T follicular helper cell (primary cell): ENCODE data around the gene REXO5.
"Not testable (repeated sequence)": the region's sequence is repeated elsewhere in the genome, so short reads cannot be mapped to it uniquely, and the experiment has no call there.

Source experiments
- DNase-seq: peaks from one replicate; pipeline ENCODE4 v3.0.0-alpha.2; 2020; ENCODE audit warnings: low read depth

The REXO5 gene

GRCh38 chr16:20799599-20799998 is 6.7 kb upstream of the REXO5 start:
- DNase-seq, result no peak

- DNase-seq, result no peak
These were observed 5.0 kb upstream of the REXO5 start for GRCh38 chr16:20801278-20801677.

GRCh38 chr16:20803192-20803560 is 3.2 kb upstream of the REXO5 start:
- DNase-seq, result no peak

GRCh38 chr16:20803561-20804214 is 2.6 kb upstream of the REXO5 start:
- no peak for DNase-seq

- DNase-seq, result not testable (repeated sequence)
These were observed 601 bp upstream of the REXO5 start for GRCh38 chr16:20805684-20806167.

GRCh38 chr16:20807862-20808261 is 1.5 kb downstream of the REXO5 start:
- DNase-seq, result no peak

DNA sequence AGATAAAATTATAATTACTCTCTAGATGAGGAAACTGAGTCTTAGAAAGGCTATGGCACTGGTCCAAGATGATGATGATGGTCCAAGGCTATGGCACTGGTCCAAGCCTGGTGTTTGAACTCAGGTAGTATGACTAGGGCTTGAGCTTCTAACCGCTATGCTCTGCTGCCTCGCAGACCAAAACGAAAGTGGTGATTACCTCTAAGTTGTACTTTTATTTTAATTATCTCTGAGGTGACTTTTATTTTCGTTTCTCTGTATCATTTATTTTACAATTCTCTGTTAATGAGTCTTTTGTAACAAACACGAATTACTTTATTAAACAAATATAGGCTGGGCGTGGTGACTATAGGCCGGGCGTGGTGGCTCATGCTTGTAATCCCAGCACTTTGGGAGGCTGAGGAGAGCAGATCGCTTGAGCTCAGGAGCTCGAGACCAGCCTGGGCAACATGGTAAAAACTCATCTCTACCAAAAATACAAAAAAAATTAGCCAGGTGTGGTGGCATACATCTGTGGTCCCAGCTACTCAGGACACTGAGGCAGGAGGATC is 5.6 kb downstream of the REXO5 start:
- DNase-seq, result no peak

DNA sequence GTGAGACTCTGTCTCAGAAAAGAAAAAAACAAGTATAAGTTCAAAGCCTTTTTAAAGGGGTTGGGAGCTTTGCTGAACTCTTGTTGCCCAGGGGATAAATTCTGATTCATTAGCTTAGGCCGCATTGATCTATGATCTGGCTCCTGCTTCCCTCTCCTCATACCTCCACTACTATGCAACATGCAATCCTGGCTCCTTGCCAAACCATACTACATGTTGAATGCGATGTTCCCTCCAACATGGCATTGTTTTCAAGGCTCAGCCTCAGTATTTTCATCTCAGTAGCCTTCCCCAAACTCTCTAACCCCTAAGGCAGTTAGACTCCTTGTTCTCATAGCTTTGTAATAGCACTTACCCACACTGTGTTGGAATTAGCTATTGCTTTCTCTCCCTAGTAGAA is 6.2 kb downstream of the REXO5 start:
- no peak for DNase-seq

DNA sequence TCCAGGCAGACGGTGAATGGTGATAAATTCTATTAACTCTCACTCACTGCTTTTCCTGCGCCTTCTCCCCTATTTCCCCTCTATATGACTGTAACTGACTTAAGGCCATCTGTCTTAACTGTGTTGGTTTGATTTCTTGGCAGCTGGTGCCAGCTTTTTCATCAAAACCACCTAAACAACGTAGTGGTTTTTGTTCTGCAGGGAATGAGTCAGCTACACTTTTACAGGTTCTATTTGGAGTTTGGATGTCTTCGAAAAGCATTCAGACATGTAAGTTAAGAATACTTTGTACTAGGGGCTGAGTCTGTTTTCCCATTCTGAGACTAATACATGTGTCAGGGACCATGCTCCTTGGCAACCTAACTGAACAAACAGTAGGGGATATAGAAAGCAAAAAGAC is 8.5 kb downstream of the REXO5 start:
- DNase-seq, result no peak

DNA sequence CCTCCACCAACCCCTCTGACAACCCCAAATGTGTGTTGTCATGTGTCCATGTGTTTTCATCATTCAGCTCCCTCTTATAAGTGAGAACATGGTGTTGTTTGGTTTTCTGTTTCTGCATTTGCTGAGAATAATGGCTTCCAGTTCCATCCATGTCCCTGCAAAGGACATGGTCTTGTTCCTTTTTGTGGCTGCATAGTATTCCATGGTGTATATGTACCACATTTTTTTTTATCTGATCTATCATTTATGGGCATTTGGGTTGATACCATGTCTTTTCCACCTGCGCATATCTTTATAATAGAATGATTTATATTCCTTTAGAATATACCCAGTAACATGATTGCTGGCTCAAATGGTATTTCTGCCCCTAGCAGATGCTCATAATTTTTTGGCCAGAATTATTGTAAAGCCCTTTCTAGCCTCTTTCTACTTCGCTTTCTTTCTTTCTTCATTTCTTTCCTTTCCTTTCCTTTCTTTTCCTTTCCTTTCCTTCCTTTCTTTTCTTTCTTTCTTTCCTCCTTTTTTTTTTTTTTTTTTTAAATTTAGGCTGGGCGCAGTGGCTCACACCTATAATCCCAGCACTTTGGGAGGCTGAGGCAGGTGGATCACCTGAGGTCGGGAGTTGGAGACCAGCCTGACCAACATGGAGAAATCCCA is 12.7 kb downstream of the REXO5 start:
- no peak for DNase-seq

DNA sequence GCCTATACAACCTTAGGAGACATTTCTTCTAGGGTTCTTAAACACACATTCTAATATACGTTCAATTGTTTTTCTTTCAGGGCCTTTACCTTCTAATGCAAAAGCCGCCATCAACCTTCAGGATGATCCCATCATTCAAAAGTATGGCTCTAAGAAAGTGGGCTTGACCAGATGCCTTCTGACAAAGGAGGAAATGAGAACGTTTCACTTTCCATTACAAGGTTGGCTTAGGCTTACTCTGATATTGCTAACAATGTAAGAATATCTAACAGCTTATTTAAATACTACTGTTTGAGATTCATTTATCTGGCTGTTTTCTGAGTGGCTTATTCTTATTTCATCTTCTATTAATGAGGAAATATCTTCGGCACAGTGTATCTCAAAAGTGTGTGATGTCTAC is 15.4 kb downstream of the REXO5 start:
- no peak for DNase-seq

GRCh38 chr16:20822521-20823325 is 16.4 kb downstream of the REXO5 start:
- no peak for DNase-seq

- DNase-seq, result no peak
These were observed 19.8 kb downstream of the REXO5 start for GRCh38 chr16:20826039-20826566.

DNA sequence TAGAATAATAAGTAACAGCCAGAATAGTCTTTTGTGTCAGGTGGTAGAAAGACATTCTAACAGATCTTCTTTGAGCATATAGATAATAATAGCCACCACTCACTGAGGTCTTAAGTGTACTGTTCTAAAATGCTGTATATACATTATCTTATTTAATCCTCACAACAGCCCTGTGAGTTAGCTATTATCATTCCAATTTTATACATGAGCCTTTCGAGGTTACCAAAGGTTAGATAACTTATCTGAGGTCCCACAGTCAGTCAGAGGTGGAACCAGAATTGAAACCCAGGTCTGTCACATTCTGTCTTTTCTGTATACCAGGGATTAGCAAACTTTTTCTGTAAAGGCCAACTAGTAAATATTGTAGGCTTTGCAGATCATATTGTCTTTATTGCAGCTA is 23.2 kb downstream of the REXO5 start:
- no peak for DNase-seq

DNA sequence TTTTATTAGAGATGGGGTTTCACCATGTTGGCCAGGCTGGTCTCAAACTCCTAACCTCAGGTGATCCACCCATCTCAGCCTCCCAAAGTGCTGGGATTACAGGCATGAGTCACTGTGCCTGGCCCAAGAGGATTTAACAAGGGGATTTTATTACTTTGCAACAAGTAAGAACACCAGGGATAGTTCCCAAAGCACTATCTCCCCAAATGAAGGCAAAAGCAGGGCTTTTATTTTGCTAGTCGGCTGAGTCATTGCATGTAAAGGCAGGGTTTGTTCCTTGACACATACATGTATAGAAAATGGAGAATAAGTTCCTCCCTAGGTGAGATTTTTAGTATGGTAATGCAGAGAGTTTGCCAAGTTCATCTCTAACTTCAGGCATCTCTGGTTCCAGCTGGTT is 24.0 kb downstream of the REXO5 start:
- DNase-seq, result no peak

DNA sequence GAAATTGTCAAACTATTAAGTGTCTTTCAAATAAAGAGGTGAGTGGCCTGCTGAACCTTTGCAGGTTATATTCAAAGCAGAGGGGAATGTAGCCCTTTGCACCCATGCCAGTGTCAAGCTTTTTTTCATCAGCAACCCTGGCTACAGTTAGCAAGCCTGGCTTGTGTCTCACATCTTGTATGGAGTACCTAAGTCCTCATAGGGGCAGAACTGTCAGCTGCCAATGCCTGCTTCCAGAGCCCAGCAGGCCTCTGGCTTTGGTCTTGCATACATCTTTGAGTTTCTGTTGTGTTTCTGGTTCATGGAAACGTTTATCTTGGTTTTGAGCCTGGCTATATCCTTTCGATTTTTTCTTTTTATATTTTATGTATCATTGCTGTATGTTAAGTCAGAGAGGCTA is 26.8 kb downstream of the REXO5 start:
- DNase-seq, result no peak

DNA sequence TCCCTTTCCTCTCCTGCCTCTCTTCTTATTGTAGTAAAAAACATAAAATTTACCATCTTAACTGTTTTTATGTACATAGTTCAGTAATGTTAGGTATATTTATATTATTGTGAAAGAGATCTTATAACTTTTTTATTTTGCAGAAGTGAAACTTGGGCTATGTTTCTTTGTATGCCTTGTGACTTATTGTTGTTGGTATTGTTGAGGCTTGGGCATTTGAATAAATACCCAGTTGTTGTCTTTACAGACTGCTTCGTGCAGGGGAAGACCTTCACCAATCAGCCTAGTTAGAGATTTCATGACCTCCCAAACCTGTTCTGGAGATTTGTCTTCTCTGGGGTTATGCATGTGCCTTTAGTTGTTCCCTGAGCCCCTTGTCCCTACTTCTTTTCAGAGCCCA is 31.9 kb downstream of the REXO5 start:
- DNase-seq, result no peak

DNA sequence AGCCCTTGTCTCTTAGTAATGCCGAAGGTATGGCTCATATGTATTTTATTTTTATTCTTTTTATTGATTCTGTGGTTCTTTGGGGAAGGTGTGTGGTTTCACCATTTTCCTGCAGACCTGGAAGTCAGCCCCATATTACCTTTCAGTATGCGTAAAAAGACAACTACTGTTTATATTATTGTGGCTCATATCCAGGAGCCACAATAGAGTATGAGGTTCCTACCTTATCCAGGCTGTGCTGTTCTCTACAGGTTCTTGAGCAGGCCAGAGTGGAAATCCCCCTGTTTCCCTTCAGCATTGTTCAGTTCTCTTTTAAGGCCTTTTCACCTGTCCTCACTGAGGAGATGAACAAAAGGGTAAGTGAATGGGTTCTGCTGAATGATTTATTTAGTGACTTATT is 33.2 kb downstream of the REXO5 start:
- no peak for DNase-seq

- DNase-seq, result no peak
These were observed 37.7 kb downstream of the REXO5 start for GRCh38 chr16:20844054-20844453.

DNA sequence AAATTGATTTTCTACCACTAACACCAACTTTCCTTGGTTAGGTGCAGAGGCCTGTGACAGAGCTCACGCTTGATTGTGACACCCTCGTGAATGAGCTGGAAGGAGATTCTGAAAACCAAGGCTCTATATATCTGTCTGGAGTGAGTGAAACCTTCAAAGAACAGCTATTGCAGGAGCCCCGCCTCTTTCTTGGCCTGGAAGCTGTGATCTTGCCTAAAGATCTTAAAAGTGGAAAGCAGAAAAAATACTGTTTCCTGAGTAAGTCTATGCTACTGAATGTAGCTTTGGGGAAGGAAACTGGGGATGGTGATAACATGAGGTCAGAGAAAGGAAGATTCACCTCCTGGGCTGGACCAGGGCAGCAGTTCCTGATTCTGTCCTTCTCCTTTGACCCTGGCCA is 38.3 kb downstream of the REXO5 start:
- peak; percentile 7 for DNase-seq

DNA sequence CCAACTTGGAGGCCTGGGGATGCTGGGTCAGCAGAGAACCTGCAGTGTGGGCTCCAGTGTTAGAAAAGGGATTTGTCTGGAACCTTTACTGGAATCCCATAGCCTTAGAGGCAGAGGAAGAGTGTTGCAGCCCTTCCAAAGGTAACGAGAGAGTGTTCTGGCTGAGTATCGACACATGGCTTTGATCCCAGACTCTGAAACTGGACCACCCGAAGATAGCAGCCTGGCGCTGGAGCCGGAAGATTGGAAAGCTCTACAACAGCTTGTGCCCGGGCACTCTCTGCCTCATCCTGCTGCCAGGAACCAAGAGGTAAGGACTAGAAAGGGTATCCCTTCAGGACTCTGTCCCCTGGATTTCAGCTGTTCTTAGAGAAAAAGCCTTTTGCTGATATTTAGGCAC is 39.7 kb downstream of the REXO5 start:
- DNase-seq, result no peak

DNA sequence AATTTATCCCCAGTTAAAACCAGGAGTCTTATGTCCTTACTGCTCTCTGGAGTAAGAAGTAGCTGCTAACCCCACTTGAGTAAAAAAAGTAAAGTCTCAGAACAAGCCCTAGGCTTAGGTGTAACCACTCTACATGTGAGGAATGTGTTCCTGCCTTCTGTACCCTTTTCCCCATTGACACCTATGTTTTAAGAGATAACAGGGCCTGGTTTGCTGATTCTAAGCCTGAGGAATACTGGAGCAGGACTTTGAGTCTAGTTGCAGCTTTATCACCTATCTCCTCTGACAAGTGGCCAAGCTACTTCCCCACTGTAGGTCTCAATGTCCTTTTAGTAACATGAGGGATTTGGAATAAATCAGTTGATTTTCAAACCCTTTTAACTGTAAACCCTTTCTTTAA is 40.2 kb downstream of the REXO5 start:
- DNase-seq, result no peak

GRCh38 chr16:20847550-20847949 is 41.2 kb downstream of the REXO5 start:
- no peak for DNase-seq
